Subcutaneous abdominal adipose tissue (tissue), 5 donors: ENCODE data around the gene GJB4.

ENCODE experiments used
- H3K27ac ChIP-seq: one replicate; pipeline ENCODE4 v1.7.0; 2013; ENCODE audit warnings: low read depth, mild to moderate bottlenecking, inconsistent platforms, low read length, moderate library complexity
- H3K27me3 ChIP-seq, 5 donors: one replicate each; pipeline ENCODE4 v1.7.0; 2013; ENCODE audit warnings: low read length in 5 of 5, inconsistent platforms in 1 of 5; ENCODE audit not compliant: control insufficient read depth in 5 of 5, insufficient read depth in 4 of 5
- H3K36me3 ChIP-seq, 5 donors: one replicate each; pipeline ENCODE4 v1.7.0; 2013; ENCODE audit warnings: low read length in 5 of 5; ENCODE audit not compliant: control insufficient read depth in 5 of 5, insufficient read depth in 5 of 5
- H3K4me1 ChIP-seq, 5 donors: one replicate each; pipeline ENCODE4 v1.7.0; 2013; ENCODE audit warnings: low read length in 5 of 5, mild to moderate bottlenecking in 3 of 5, moderate library complexity in 1 of 5; ENCODE audit not compliant: control insufficient read depth in 5 of 5, insufficient read depth in 5 of 5
- H3K4me3 ChIP-seq, 5 donors: one replicate each; pipeline ENCODE4 v1.7.0; 2013; ENCODE audit warnings: low read length in 5 of 5, low read depth in 1 of 5
- H3K9ac ChIP-seq, 5 donors: one replicate each; pipeline ENCODE4 v1.7.0; 2013; ENCODE audit warnings: low read length in 5 of 5, mild to moderate bottlenecking in 4 of 5, moderate library complexity in 3 of 5
- H3K9me3 ChIP-seq, 5 donors: one replicate each; pipeline ENCODE4 v1.7.0; 2013; ENCODE audit warnings: low read length in 5 of 5; ENCODE audit not compliant: control insufficient read depth in 5 of 5
- donor health status: healthy.
- donor health status: healthy.
- donor health status: healthy.
- donor health status: healthy.
- donor health status: healthy.

The GJB4 gene

GRCh38 chr1:34745666-34746065 is 13.9 kb upstream of the GJB4 start:
- no peaks in the 10 kb centered on the region for H3K36me3 ChIP-seq
- peaks cover 3 to 21% (median 8%) of the 10 kb centered on the region in 5 donors for H3K27me3 ChIP-seq
- no peak overlapping the region for H3K27ac ChIP-seq
- H3K4me3 ChIP-seq, result no peak overlapping the region
- no peak overlapping the region for H3K9ac ChIP-seq
- peaks cover 0 to 4% (median 2%) of the 10 kb centered on the region in 5 donors for H3K4me1 ChIP-seq
- H3K9me3 ChIP-seq, result no peaks in the 10 kb centered on the region

DNA sequence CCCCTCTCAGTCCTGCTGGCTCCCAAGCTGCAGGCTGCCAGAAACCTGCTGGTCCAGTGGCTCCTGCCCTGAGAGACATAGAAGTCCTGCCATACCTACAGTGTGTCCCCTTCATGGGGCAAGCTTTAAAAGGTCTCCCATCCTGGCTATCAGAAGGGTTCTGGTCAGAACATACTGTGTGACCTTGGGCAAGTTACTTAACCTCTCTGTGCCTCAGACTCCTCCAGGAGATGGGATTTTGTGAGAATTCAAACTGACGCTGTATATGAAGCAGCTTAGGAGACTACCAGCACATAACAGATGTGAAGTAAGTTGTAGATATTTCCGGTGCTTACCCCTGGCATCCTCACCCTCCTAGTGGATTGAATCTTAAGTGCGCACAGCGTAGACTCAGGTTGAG is 13.4 kb upstream of the GJB4 start:
- Histone ChIP-seq H3K36me3 (no peaks in the 10 kb centered on the region), H3K4me1 (peaks cover 0 to 4% (median 2%) of the 10 kb centered on the region in 5 donors), H3K4me3 (no peak overlapping the region), H3K27ac (no peak overlapping the region), H3K9me3 (no peaks in the 10 kb centered on the region), H3K9ac (no peak overlapping the region), H3K27me3 (peaks cover 3 to 21% (median 8%) of the 10 kb centered on the region in 5 donors)

DNA sequence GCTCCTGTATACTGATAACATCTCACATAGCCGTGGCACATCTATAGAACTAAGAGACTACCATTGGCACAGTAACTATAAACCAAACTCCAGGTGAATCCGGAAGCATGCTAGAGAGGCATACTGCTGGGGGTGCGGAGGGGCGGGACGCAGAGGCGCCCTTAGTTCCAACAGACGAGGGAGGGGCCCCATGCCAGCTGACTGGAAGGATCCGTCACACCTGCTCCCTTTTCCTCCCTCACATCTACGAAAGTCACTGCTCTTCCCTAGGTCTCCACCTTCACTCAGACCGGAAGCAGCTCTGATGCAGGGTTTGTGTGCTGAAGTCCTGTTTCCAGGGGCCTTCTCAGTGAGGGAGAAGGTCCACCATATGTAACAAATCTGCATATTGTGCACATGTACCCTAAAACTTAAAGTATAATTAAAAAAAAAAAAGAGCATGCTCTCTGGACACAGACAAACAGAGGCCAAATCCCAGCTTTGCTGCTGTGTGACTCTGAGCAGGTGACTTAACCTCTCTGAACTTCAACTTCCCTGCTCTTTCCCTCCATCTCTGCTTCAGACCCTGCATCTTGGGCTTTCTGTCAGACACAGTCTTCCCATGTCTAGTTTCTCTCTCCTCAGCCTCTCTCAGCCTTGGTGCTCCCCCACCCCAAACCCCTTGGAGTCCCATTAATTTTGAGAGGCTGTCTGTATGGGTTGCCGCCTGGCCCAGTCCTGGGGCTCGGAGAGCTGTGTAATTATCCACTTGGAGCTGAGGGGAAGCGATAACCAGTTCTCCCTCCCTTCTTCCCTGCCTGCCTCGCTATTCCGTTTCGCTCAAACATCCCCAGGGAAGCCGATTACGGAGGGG is 12.5 kb upstream of the GJB4 start:
- Histone ChIP-seq H3K36me3 (no peaks in the 10 kb centered on the region), H3K9ac (no peak overlapping the region), H3K27me3 (peaks cover 3 to 18% (median 8%) of the 10 kb centered on the region in 5 donors), H3K4me3 (no peak overlapping the region), H3K27ac (no peak overlapping the region), H3K9me3 (no peaks in the 10 kb centered on the region), H3K4me1 (peaks cover 0 to 4% (median 2%) of the 10 kb centered on the region in 5 donors)

DNA sequence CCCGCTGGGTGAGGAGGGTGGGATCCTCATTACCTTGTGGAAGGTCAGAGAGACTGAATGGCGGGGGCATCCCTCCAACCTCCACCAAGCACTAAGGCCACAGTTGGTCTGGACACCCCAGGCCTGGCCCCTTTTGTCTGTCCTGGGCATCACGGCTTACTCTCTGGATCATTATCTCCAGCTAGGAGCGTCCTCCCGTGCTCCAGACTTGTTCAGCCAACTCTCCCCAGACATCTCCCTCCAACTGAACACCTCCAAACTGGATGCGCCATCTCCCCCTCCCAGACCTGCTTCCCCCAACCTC is 11.9 kb upstream of the GJB4 start:
- Histone ChIP-seq H3K9ac (no peak overlapping the region), H3K36me3 (no peaks in the 10 kb centered on the region), H3K4me1 (peaks cover 0 to 2% (median under 1%) of the 10 kb centered on the region in 5 donors), H3K27ac (no peak overlapping the region), H3K9me3 (no peaks in the 10 kb centered on the region), H3K4me3 (no peak overlapping the region), H3K27me3 (peaks cover 3 to 18% (median 6%) of the 10 kb centered on the region in 5 donors)

DNA sequence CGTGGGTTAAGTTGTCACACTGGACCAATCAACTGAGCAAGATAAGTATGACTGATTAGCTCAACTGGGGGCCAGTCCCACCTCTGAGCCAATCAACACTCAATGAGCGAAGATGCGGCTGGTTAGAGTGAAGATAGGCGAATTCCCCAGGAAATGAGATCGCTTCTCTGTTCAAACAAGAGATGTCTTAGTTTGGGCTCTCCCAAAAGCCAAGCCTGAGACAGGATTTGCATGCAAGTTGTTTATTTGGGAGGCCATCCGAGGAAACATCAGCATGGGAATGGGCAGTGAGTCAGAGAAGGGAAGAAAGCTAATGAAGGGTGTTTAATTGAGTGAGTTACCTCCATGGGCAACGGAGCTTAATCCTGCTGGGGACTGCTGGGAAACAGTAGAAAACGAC is 9.5 kb upstream of the GJB4 start:
- H3K27ac ChIP-seq, result no peak overlapping the region
- H3K9ac ChIP-seq, result no peak overlapping the region
- H3K9me3 ChIP-seq, result no peaks in the 10 kb centered on the region
- peaks cover 0 to 2% (median 0%) of the 10 kb centered on the region in 5 donors for H3K4me1 ChIP-seq
- H3K27me3 ChIP-seq, result peaks cover 3 to 21% (median 10%) of the 10 kb centered on the region in 5 donors
- H3K36me3 ChIP-seq, result no peaks in the 10 kb centered on the region
- no peak overlapping the region for H3K4me3 ChIP-seq

- Histone ChIP-seq H3K27me3 (peaks cover 3 to 18% (median 11%) of the 10 kb centered on the region in 5 donors), H3K4me3 (no peak overlapping the region)
Observed at GRCh38 chr1:34750610-34751009, 8.9 kb upstream of the GJB4 start.

DNA sequence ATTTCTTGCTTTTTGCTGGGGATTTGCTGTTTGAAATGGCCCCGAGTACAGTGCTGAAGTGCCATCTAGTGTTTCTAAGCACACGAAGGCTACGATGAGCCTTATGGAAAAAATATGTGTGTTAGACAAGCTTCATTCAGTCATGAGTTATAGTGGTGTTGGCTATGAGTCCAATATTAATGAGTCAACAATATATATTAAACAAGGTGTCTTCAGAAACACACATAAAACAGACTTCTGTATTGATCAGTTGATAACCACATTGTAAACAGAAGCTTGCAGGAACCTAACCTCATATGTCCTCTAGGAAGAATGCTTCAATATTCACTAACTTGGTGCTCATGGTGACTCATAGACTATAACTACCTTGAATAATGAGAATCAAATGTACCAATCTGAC is 6.4 kb upstream of the GJB4 start:
- peaks cover 0 to 2% (median 0%) of the 10 kb centered on the region in 5 donors for H3K4me1 ChIP-seq
- H3K4me3 ChIP-seq, result no peak overlapping the region
- no peak overlapping the region for H3K9ac ChIP-seq
- H3K36me3 ChIP-seq, result no peaks in the 10 kb centered on the region
- peaks cover 0 to 10% (median 8%) of the 10 kb centered on the region in 5 donors for H3K27me3 ChIP-seq
- H3K27ac ChIP-seq, result no peak overlapping the region
- H3K9me3 ChIP-seq, result no peaks in the 10 kb centered on the region

More at GRCh38 chr1:34750610-34751009, 8.9 kb upstream of the GJB4 start:
- Histone ChIP-seq H3K9me3 (no peaks in the 10 kb centered on the region), H3K9ac (no peak overlapping the region), H3K36me3 (no peaks in the 10 kb centered on the region), H3K27ac (no peak overlapping the region), H3K4me1 (peaks cover 0 to 2% (median 0%) of the 10 kb centered on the region in 5 donors)

DNA sequence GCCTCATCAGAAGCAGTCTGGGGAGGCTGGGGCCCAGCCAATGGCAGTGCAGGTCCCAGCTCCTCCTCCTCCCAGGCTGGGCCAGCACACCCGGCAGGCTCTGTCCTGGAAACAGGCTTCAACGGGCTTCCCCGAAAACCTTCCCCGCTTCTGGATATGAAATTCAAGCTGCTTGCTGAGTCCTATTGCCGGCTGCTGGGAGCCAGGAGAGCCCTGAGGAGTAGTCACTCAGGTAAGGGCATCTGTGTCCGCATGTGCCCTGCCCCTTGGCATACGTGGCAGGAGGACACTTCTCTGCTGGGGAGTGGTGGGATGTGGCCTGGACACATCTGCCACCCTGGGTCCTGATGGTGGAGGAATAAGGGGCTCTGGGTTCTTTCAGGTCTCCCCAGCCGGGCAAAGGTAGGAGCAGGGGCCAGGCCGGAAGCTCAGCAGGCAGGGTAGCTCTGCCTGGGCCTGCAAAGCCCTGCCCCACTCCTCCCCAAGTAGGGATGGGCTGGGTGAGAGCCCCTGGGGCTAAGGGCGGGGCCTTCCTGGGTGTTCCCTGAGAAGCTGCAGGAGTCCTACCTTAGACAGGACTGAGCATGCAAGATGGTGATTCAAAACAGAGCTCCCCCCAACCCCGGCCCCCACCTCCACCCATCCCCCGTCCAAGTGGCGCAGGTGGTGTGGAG is 4.4 kb upstream of the GJB4 start, which contains the start of gene GJB5:
Gene GJB5, plus strand, starts transcription at position 84 of the 674 bp plus-strand sequence. CDS start 2,284 bp downstream, outside the sequence.
- H3K9me3 ChIP-seq, result no peaks in the 10 kb centered on the region
- no peak within 1 kb of the TSS for H3K27ac ChIP-seq
- H3K4me1 ChIP-seq, result peaks cover 0 to 2% (median 0%) of the 10 kb centered on the region in 5 donors
- H3K36me3 ChIP-seq, result no peaks in the 10 kb centered on the region
- no peak within 1 kb of the TSS for H3K9ac ChIP-seq
- H3K4me3 ChIP-seq, result no peak within 1 kb of the TSS
- peaks cover 0 to 15% (median 10%) of the 10 kb centered on the region in 5 donors for H3K27me3 ChIP-seq

DNA sequence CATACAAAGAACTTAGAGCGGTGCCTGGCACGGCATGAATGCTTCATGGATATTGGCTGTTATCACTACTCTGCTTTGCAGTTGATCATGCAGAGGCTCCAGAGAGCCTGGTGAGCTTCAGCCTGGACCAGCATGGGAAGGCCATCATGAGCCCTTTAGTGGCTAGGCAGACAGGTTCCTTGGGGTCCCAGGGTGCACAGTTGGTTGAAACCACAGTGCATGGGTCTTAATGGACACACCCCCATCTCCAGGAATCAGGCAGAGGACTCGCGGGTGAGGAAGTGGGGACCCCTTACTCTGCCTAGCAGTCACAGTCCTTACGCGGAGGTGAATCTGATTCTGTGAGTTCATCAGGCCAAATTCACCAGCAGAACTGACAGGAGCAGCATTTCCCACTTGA is 3.6 kb upstream of the GJB4 start:
- no peak overlapping the region for H3K9ac ChIP-seq
- no peaks in the 10 kb centered on the region for H3K36me3 ChIP-seq
- H3K4me3 ChIP-seq, result no peak overlapping the region
- H3K27me3 ChIP-seq, result peaks cover 0 to 16% (median 10%) of the 10 kb centered on the region in 5 donors
- peaks cover 0 to 2% (median 0%) of the 10 kb centered on the region in 5 donors for H3K4me1 ChIP-seq
- H3K27ac ChIP-seq, result no peak overlapping the region
- H3K9me3 ChIP-seq, result no peaks in the 10 kb centered on the region

GRCh38 chr1:34757386-34757785 is 2.2 kb upstream of the GJB4 start:
- H3K36me3 ChIP-seq, result no peaks in the 10 kb centered on the region
- H3K4me3 ChIP-seq, result no peak overlapping the region
- no peak overlapping the region for H3K27ac ChIP-seq
- H3K4me1 ChIP-seq, result peaks cover 0 to 2% (median 0%) of the 10 kb centered on the region in 5 donors
- H3K9ac ChIP-seq, result no peak overlapping the region
- H3K27me3 ChIP-seq, result peaks cover 0 to 21% (median 10%) of the 10 kb centered on the region in 5 donors
- no peaks in the 10 kb centered on the region for H3K9me3 ChIP-seq
